Measurements from ENCODE around the gene YIPF3. TPM values are rescaled to one million over a fixed set of nuclear protein-coding genes. Genes with fewer than 3 reads are reported as not detected.

Gene YIPF3
- total RNA-seq, 1 experiment from 2014 or later: 91.3 TPM

DNA sequence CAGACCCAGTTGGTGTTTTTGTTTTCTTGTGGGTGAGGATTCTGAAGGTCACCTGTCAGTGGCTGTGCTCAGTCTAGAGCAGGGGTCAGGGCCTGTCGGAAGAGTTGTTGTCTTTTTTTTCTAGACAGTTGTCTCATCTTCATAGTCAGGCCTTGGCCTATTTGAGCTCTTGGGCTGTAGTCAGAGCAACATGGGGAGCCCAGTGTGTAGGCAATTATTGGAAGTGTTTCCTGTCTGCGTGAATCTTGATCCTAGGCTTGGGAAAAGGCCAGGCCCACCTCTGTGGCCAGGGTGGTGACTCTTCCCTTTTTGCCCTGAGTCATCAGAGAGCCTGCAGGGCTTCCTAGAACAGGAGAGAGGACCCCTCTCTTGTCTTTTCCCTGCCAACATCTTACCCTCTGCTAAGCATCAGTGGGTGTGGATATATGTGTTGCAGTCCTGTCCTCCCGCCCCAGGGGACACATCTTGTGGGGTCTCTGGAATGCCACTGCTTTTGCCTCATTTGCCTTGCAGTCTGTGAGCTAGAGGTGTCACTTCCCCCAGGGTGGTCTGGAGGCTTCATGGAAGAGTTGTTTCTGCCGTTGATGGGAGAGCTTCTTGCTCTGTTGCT, 28.0 kb downstream of the YIPF3 start:
- ChIA-PET POLR2A (ENCODE audit: unreplicated experiment) (no interaction called here), CTCF (no interaction called here)
- Histone ChIP-seq H3K27me3 (ENCODE audit: insufficient read depth, low read depth) (no peaks in the 10 kb centered on the region), H3K4me2 (no peak overlapping the region), H3F3A (ENCODE audit: insufficient read depth, low read depth) (no peaks in the 10 kb centered on the region), H3K27ac (no peak overlapping the region), H3K9me2 (ENCODE audit: insufficient read depth) (no peaks in the 10 kb centered on the region), H3K9me3 (ENCODE audit: insufficient read depth, low read depth) (no peaks in the 10 kb centered on the region), H3K4me1 (replicated peaks; ENCODE audit: insufficient read depth) (0 out of 2 replicates have a peak, but pooled peaks cover 3% of the 10 kb centered on the region), H4K20me1 (ENCODE audit: insufficient read depth) (0 out of 2 replicates have a peak, but pooled peaks cover 8% of the 10 kb centered on the region), H3K4me3 (no peak overlapping the region), H2AFZ (no peak overlapping the region), H3K36me3 (ENCODE audit: low read depth) (no peaks in the 10 kb centered on the region; the same call in 1 of the 2 replicates), H3K79me2 (ENCODE audit: low read depth) (peaks cover 13% of the 10 kb centered on the region; the same call in 1 of the 2 replicates)
- TF ChIP-seq EZH2 (IDR thresholded peaks at IDR 0.05; ENCODE audit: low read depth): no peak
- TF ChIP-seq, protein P1, sequence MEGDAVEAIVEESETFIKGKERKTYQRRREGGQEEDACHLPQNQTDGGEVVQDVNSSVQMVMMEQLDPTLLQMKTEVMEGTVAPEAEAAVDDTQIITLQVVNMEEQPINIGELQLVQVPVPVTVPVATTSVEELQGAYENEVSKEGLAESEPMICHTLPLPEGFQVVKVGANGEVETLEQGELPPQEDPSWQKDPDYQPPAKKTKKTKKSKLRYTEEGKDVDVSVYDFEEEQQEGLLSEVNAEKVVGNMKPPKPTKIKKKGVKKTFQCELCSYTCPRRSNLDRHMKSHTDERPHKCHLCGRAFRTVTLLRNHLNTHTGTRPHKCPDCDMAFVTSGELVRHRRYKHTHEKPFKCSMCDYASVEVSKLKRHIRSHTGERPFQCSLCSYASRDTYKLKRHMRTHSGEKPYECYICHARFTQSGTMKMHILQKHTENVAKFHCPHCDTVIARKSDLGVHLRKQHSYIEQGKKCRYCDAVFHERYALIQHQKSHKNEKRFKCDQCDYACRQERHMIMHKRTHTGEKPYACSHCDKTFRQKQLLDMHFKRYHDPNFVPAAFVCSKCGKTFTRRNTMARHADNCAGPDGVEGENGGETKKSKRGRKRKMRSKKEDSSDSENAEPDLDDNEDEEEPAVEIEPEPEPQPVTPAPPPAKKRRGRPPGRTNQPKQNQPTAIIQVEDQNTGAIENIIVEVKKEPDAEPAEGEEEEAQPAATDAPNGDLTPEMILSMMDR (conservative IDR thresholded peaks at IDR 0.05): no peak
- intact Hi-C loops (cut with micrococcal nuclease; ENCODE audit: unreplicated experiment): no loop called here
- BruUV-seq (replicated peaks): no TSS peak
- DNase-seq: no peak

DNA sequence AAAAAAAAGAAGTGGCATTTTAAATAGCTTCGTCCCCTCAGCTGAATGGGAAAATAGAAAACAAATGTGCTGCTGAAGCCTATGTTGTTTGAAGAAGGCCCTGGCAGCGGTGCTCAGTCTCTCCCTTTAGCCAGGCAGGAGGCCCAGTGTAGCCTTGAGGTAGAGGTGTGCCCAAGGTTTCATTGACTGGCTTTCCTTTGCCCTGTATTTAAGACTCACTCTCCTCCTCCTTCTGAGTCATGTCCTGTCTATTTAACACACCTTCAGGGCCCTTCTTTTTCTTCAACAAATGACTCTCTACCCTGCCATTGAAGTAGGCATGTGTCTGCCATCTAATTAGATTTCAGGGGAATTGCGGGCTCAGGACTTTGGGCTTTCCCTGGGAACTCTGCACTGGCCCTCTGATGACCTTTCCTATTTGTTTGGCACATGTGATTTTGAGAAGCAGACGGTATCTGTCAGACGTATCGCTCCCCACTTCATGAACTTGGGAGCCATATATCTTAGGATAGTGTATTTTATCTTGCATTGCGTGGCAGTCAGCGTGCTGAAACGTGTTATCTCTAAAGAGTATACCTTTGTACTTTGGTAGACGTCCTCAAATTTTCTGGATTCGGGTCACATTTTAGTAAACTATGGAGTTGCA, 35.0 kb downstream of the YIPF3 start:
- DNase-seq: peak; percentile 55 to 83
- Histone ChIP-seq H3K4me1 (replicated peaks; ENCODE audit: insufficient read depth) (peaks cover 54% of the 10 kb centered on the region), H4K20me1 (ENCODE audit: insufficient read depth) (no peaks in the 10 kb centered on the region), H2AFZ (no peak overlapping the region), H3K79me2 (ENCODE audit: low read depth) (peaks cover 66% of the 10 kb centered on the region), H3K27me3 (ENCODE audit: insufficient read depth, low read depth) (no peaks in the 10 kb centered on the region), H3K9me3 (ENCODE audit: insufficient read depth, low read depth) (no peaks in the 10 kb centered on the region), H3K4me3 (peak overlapping the region; percentile 37; the same call in 1 of the 2 replicates), H3K27ac (peak overlapping the region; percentile 84), H3K9me2 (ENCODE audit: insufficient read depth) (no peaks in the 10 kb centered on the region), H3K4me2 (peak overlapping the region; percentile 50), H3K36me3 (ENCODE audit: low read depth) (no peaks in the 10 kb centered on the region; the same call in 1 of the 2 replicates), H3F3A (ENCODE audit: insufficient read depth, low read depth) (peaks cover 33% of the 10 kb centered on the region)
- CTCF ChIA-PET: interaction anchor here (0.7 kb wide), 1 partner anchor 14 kb away, joined by 17 read pairs; no protein-coding TSS in a partner anchor
- intact Hi-C loops (cut with micrococcal nuclease; ENCODE audit: unreplicated experiment): no loop called here
- POLR2A ChIA-PET (ENCODE audit: unreplicated experiment): interaction anchor here (0.6 kb wide), 2 partner anchors 112 to 1078 kb away, joined by 3 to 13 read pairs; partner anchors contain the start of gene ZNF318
- TF ChIP-seq EZH2 (IDR thresholded peaks at IDR 0.05; ENCODE audit: low read depth): no peak
- TF ChIP-seq, protein P1 (conservative IDR thresholded peaks at IDR 0.05): no peak
- no TSS peak for BruUV-seq (replicated peaks)

DNA sequence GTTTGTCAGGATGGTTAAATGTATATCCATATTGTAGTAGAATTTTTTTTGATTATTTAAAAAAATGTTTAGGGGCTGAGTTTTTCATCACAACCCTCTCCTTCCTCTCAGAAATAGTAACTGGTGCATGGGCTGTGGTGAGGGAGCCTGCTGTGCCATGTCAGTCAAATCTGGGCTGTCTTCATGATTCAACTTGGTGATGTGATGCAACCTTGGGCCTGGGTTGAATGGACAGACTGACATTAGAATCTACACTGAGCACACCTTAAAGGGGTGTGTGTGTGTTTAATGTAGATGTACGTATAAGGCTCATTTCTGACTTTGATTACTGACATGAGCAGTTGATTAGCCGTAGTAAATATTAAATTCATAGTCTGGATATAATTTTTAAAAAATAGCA, 35.7 kb downstream of the YIPF3 start:
- TF ChIP-seq, protein P1 (conservative IDR thresholded peaks at IDR 0.05): no peak
- no peak for TF ChIP-seq EZH2 (IDR thresholded peaks at IDR 0.05; ENCODE audit: low read depth)
- TSS peak; percentile 80 for BruUV-seq (replicated peaks)
- no peaks in the 10 kb centered on the region for H3K36me3 ChIP-seq (ENCODE audit: low read depth)
- H4K20me1 ChIP-seq (ENCODE audit: insufficient read depth): no peaks in the 10 kb centered on the region
- H3K9me3 ChIP-seq (ENCODE audit: insufficient read depth, low read depth): no peaks in the 10 kb centered on the region
- peak in 1 of 2 experiments; percentile 67 for DNase-seq
- peak overlapping the region; percentile 37; the same call in 1 of the 2 replicates for H3K4me3 ChIP-seq
- peak overlapping the region; percentile 50 for H3K4me2 ChIP-seq
- peaks cover 57% of the 10 kb centered on the region for H3K4me1 ChIP-seq (replicated peaks; ENCODE audit: insufficient read depth)
- peaks cover 37% of the 10 kb centered on the region for H3F3A ChIP-seq (ENCODE audit: insufficient read depth, low read depth)
- H3K27me3 ChIP-seq (ENCODE audit: insufficient read depth, low read depth): no peaks in the 10 kb centered on the region
- H3K27ac ChIP-seq: peak overlapping the region; percentile 84
- H3K79me2 ChIP-seq (ENCODE audit: low read depth): peaks cover 66% of the 10 kb centered on the region
- no peak overlapping the region for H2AFZ ChIP-seq
- ChIA-PET CTCF (interaction anchor here (0.7 kb wide), 1 partner anchor 13 kb away, joined by 17 read pairs; no protein-coding TSS in a partner anchor), POLR2A (ENCODE audit: unreplicated experiment) (interaction anchor here (0.6 kb wide), 2 partner anchors 11 to 1077 kb away, joined by 4 to 13 read pairs; no protein-coding TSS in a partner anchor)
- no peaks in the 10 kb centered on the region; the same call in 1 of the 2 replicates for H3K9me2 ChIP-seq (ENCODE audit: insufficient read depth)
- intact Hi-C loops (cut with micrococcal nuclease; ENCODE audit: unreplicated experiment): no loop called here

All from PC-9 (cell line).